Activated CD8-positive, alpha-beta T cell treated with anti-CD3 and anti-CD28 coated beads for 36 hours (primary cell): ENCODE results near the gene WFDC10B. TPM values are rescaled to one million over a fixed set of nuclear protein-coding genes. Genes with fewer than 3 reads are reported as not detected.

Experiments used
- ATAC-seq: fragments of 200-7000 bp; cut with Tn5 transposase; one replicate; pipeline ENCODE4 v1.10.0; 2021; ENCODE audit warnings: mild to moderate bottlenecking, moderate library complexity
- CTCF ChIA-PET: fragments of 350-600 bp; sonication (Branson Sonifier 250); formaldehyde crosslinking; loops from one replicate; lab custom pipeline; 2021; ENCODE audit warnings: antibody characterized with exemption; lab: Charles Lee
- POLR2A ChIA-PET: fragments of 350-600 bp; sonication (Branson Sonifier 250); formaldehyde crosslinking; loops from one replicate; lab custom pipeline; 2021; ENCODE audit warnings: antibody characterized with exemption; lab: Charles Lee
- DNase-seq: peaks from one replicate; pipeline ENCODE4 v3.0.0-alpha.2; 2020
- H3K27ac Mint-ChIP-seq: one replicate; pipeline ENCODE4 v1.8.0; 2021; ENCODE audit warnings: mild to moderate bottlenecking, mixed read lengths
- H3K27me3 Mint-ChIP-seq: one replicate; pipeline ENCODE4 v1.8.0; 2021; ENCODE audit warnings: mixed read lengths
- H3K36me3 Mint-ChIP-seq: one replicate; pipeline ENCODE4 v1.8.0; 2021; ENCODE audit warnings: low read depth, mixed read lengths
- H3K4me1 Mint-ChIP-seq: one replicate; pipeline ENCODE4 v1.8.0; 2021; ENCODE audit warnings: low read depth, mixed read lengths
- H3K4me3 Mint-ChIP-seq: one replicate; pipeline ENCODE4 v1.8.0; 2021; ENCODE audit warnings: mild to moderate bottlenecking, moderate library complexity, mixed read lengths
- H3K9me3 Mint-ChIP-seq: one replicate; pipeline ENCODE4 v1.8.0; 2021; ENCODE audit warnings: mixed read lengths
- CTCF ChIP-seq: fragments of 200-600 bp; IDR thresholded peaks from one replicate; pipeline ENCODE4 v1.8.0; 2022; ENCODE audit warnings: antibody characterized with exemption, mild to moderate bottlenecking
- intact Hi-C: fragments of 100-400 bp; cut with micrococcal nuclease; formaldehyde crosslinking; loops from one replicate; pipeline ENCODE4 v1.10.0; 2022
- microRNA-seq: library from miRNA; unstranded; fragments of <30 nt; microRNA quantifications from one replicate; pipeline ENCODE4 v1.2.0, GENCODE V29; 2022; ENCODE audit warnings: borderline microRNAs expressed, borderline replicate concordance
- total RNA-seq, 2 experiments: library from RNA; stranded (reverse); gene quantifications; one replicate each; pipeline ENCODE4 v1.2.3, GENCODE V29; 2021

The WFDC10B gene
- total RNA-seq, 2 experiments from 2014 or later, result not detected

- DNase-seq (no peak), ATAC-seq (no peak)
- Mint-ChIP-seq H3K4me3 (no peak overlapping the region), H3K4me1 (no peaks in the 10 kb centered on the region), H3K9me3 (no peaks in the 10 kb centered on the region), H3K27ac (no peak overlapping the region), H3K36me3 (no peaks in the 10 kb centered on the region), H3K27me3 (peaks cover 8% of the 10 kb centered on the region)
- CTCF ChIA-PET, result no interaction called here
- POLR2A ChIA-PET, result no interaction called here
- TF ChIP-seq CTCF, result no peak
- intact Hi-C loops, result no loop called here
These were observed 68.3 kb downstream of the WFDC10B start for GRCh38 chr20:45636513-45636912.

Small RNAs within 50 kb of the gene (microRNA-seq; reads per million reads assigned to microRNA genes)
- not detected for gene MIR3617

Other genes with a start within 250 kb of the WFDC10B start
- gene WFDC2, start 235.3 kb downstream of the WFDC10B start, total RNA-seq, result 1 to 10 TPM; 1.3 TPM
- not detected for gene SPINT3, start 189.4 kb downstream of the WFDC10B start, total RNA-seq
- not detected for gene WFDC6, start 165.5 kb downstream of the WFDC10B start, total RNA-seq
- not detected for gene EPPIN, start 157.6 kb downstream of the WFDC10B start, total RNA-seq
- gene WFDC8, start 125.7 kb downstream of the WFDC10B start, total RNA-seq, result not detected
- not detected for gene WFDC10A, start 75.3 kb downstream of the WFDC10B start, total RNA-seq
- not detected for gene WFDC9, start 73.7 kb downstream of the WFDC10B start, total RNA-seq
- not detected for gene WFDC11, start 34.8 kb downstream of the WFDC10B start, total RNA-seq
- not detected for gene WFDC13, start 3.0 kb downstream of the WFDC10B start, total RNA-seq
- gene SPINT4, start 17.3 kb upstream of the WFDC10B start, total RNA-seq, result not detected
- gene WFDC3, start 86.9 kb upstream of the WFDC10B start, total RNA-seq, result under 1 TPM in 1 of 2 experiments, not detected in 1; 0.54 TPM
- gene DNTTIP1, start 86.9 kb upstream of the WFDC10B start, total RNA-seq, result 10 to 100 TPM; 25.3 to 27.1 TPM
- gene UBE2C, start 107.6 kb upstream of the WFDC10B start, total RNA-seq, result 100 to 1,000 TPM; 149 to 151 TPM
- not detected for gene TNNC2, start 122.3 kb upstream of the WFDC10B start, total RNA-seq
- 1 to 10 TPM; 1.4 to 1.7 TPM for gene SNX21, start 128.8 kb upstream of the WFDC10B start, total RNA-seq
- 10 to 100 TPM; 18.5 to 21.2 TPM for gene ACOT8, start 152.4 kb upstream of the WFDC10B start, total RNA-seq
- gene ZSWIM3, start 152.6 kb upstream of the WFDC10B start, total RNA-seq, result 1 to 10 TPM; 3.5 to 3.6 TPM
- 1 to 10 TPM; 8.2 to 9.1 TPM for gene ZSWIM1, start 176.2 kb upstream of the WFDC10B start, total RNA-seq
- under 1 TPM; 0.58 to 0.74 TPM for gene SPATA25, start 182.6 kb upstream of the WFDC10B start, total RNA-seq
- 1 to 10 TPM; 2.4 to 2.9 TPM for gene NEURL2, start 186.2 kb upstream of the WFDC10B start, total RNA-seq
- gene CTSA, start 186.3 kb upstream of the WFDC10B start, total RNA-seq, result 10 to 100 TPM; 34.5 to 40.2 TPM
- gene PLTP, start 207.1 kb upstream of the WFDC10B start, total RNA-seq, result 1 to 10 TPM; 7.4 to 8.6 TPM
- gene PCIF1, start 229.7 kb upstream of the WFDC10B start, total RNA-seq, result 10 to 100 TPM; 27.8 to 29.5 TPM